H1 (cell line): ENCODE results near the gene RNF43. TPM values are rescaled to one million over a fixed set of nuclear protein-coding genes. Genes with fewer than 3 reads are reported as not detected.

Experiments used
- CTCF ChIA-PET: fragments of 300-600 bp; sonication (Branson Sonifier 250); formaldehyde crosslinking; loops from one replicate; lab custom pipeline; 2021; ENCODE audit not compliant: partially characterized antibody; lab: Charles Lee
- POLR2A ChIA-PET: fragments of 300-600 bp; sonication (Branson Sonifier 250); formaldehyde crosslinking; loops from one replicate; lab custom pipeline; 2021; ENCODE audit warnings: inconsistent platforms; ENCODE audit not compliant: partially characterized antibody; lab: Charles Lee
- DNase-seq, 2 experiments: peaks; one replicate each; pipeline versions ENCODE4 v3.0.0 to v3.0.0-alpha.2; 2010 to 2022; ENCODE audit warnings: low spot score in 2 of 2, low read depth in 1 of 2, mixed read lengths in 1 of 2
- FAIRE-seq: peaks from 2 replicates; lab custom pipeline; 2011; peaks lifted over from hg19 to GRCh38; lab: Jason Lieb, UNC
- H2AFZ ChIP-seq: 2 replicates; pipeline ENCODE4 v1.8.1; 2012; ENCODE audit warnings: low read length, inconsistent platforms
- H2AK5ac ChIP-seq: 2 replicates; pipeline ENCODE4 v1.6.1; 2013; ENCODE audit warnings: low read depth, low read length
- H2BK120ac ChIP-seq: replicated peaks from 2 replicates; pipeline ENCODE3; 2013; ENCODE audit warnings: low read depth, low read length, inconsistent platforms
- H2BK12ac ChIP-seq: 2 replicates; pipeline ENCODE4 v1.6.1; 2013; ENCODE audit warnings: low read depth, low read length
- H2BK15ac ChIP-seq: 2 replicates; pipeline ENCODE4 v1.6.1; 2013; ENCODE audit warnings: low read length
- H2BK20ac ChIP-seq: 2 replicates; pipeline ENCODE4 v1.6.1; 2013; ENCODE audit warnings: low read length
- H2BK5ac ChIP-seq: 2 replicates; pipeline ENCODE4 v1.6.1; 2013; ENCODE audit warnings: low read depth, low read length
- H3K14ac ChIP-seq: 2 replicates; pipeline ENCODE4 v1.6.1; 2013; ENCODE audit warnings: inconsistent platforms; ENCODE audit not compliant: insufficient read length
- H3K18ac ChIP-seq: 2 replicates; pipeline ENCODE4 v1.6.1; 2013; ENCODE audit warnings: low read length; ENCODE audit errors: extremely low read depth
- H3K23ac ChIP-seq: 2 replicates; pipeline ENCODE4 v1.6.1; 2013; ENCODE audit warnings: inconsistent platforms; ENCODE audit not compliant: insufficient read length
- H3K23me2 ChIP-seq: 2 replicates; pipeline ENCODE4 v1.6.1; 2013; ENCODE audit warnings: low read depth, low read length
- H3K27ac ChIP-seq: 2 replicates; pipeline ENCODE4 v1.6.1; 2011; ENCODE audit warnings: low read depth, low read length, inconsistent platforms
- H3K27me3 ChIP-seq, 4 experiments: replicated peaks in 1 of 4; 1 replicate in 1 of 4; 2 replicates in 3 of 4; pipeline versions ENCODE4 v1.6.1 to v1.8.1; 2011 to 2013; ENCODE audit warnings: low read length in 3 of 4, mild to moderate bottlenecking in 3 of 4, inconsistent platforms in 2 of 4, mixed read lengths in 2 of 4, moderate library complexity in 1 of 4; ENCODE audit not compliant: control insufficient read depth in 3 of 4, insufficient read depth in 3 of 4; ENCODE audit errors: extremely low read depth in 1 of 4
- H3K36me3 ChIP-seq, 4 experiments: 2 replicates each; pipeline versions ENCODE4 v1.6.1 to v1.8.1; 2011 to 2013; ENCODE audit warnings: mild to moderate bottlenecking in 4 of 4, low read length in 3 of 4, moderate library complexity in 2 of 4, control low read depth in 1 of 4, inconsistent platforms in 1 of 4; ENCODE audit not compliant: insufficient read depth in 4 of 4, control insufficient read depth in 2 of 4
- H3K4ac ChIP-seq: replicated peaks from 2 replicates; pipeline ENCODE3; 2013; ENCODE audit warnings: low read length, low read depth, mixed read lengths, inconsistent platforms; ENCODE audit not compliant: insufficient read length
- H3K4me1 ChIP-seq, 4 experiments: replicated peaks in 1 of 4; 1 replicate in 1 of 4; 2 replicates in 3 of 4; pipeline versions ENCODE4 v1.6.1 to v1.8.1; 2011 to 2013; ENCODE audit warnings: low read length in 3 of 4, inconsistent platforms in 2 of 4, mixed read lengths in 1 of 4; ENCODE audit not compliant: insufficient read depth in 4 of 4, control insufficient read depth in 3 of 4
- H3K4me2 ChIP-seq, 2 experiments: 2 replicates each; pipeline versions ENCODE4 v1.6.1 to v1.8.1; 2011 to 2013; ENCODE audit warnings: low read depth in 2 of 2, low read length in 2 of 2, control low read depth in 1 of 2, inconsistent platforms in 1 of 2, mild to moderate bottlenecking in 1 of 2; ENCODE audit not compliant: insufficient read depth in 1 of 2
- H3K4me3 ChIP-seq, 4 experiments: fragments of 200-600, 300-600 bp in 1 of 4; sonication (generic), shearing (Covaris generic), sonication (Bioruptor Twin) in 1 of 4; 2 replicates each; pipeline versions ENCODE4 v1.5.1 to v1.8.1; 2011 to 2016; ENCODE audit warnings: low read length in 4 of 4, low read depth in 3 of 4, control low read depth in 2 of 4, inconsistent platforms in 2 of 4, mild to moderate bottlenecking in 2 of 4, mixed read lengths in 1 of 4, moderate library complexity in 1 of 4; ENCODE audit not compliant: insufficient read depth in 2 of 4; ENCODE audit errors: extremely low read depth in 1 of 4
- H3K56ac ChIP-seq: replicated peaks from 2 replicates; pipeline ENCODE3; 2013; ENCODE audit warnings: low read depth, mild to moderate bottlenecking, mixed read lengths, low read length, inconsistent platforms; ENCODE audit not compliant: insufficient read length
- H3K79me1 ChIP-seq: 2 replicates; pipeline ENCODE4 v1.6.1; 2013; ENCODE audit warnings: low read depth, low read length, control low read depth
- H3K79me2 ChIP-seq, 2 experiments: 2 replicates each; pipeline versions ENCODE4 v1.6.1 to v1.8.1; 2012 to 2013; ENCODE audit warnings: low read length in 2 of 2, mild to moderate bottlenecking in 2 of 2, inconsistent platforms in 1 of 2; ENCODE audit not compliant: insufficient read depth in 2 of 2, control insufficient read depth in 1 of 2
- H3K9ac ChIP-seq, 4 experiments: replicated peaks in 1 of 4; 1 replicate in 1 of 4; 2 replicates in 3 of 4; pipeline versions ENCODE4 v1.6.1 to v1.8.1; 2011 to 2013; ENCODE audit warnings: low read depth in 3 of 4, low read length in 3 of 4, control low read depth in 2 of 4, mild to moderate bottlenecking in 2 of 4, moderate library complexity in 2 of 4, inconsistent platforms in 1 of 4; ENCODE audit errors: extremely low read depth in 1 of 4
- H3K9me3 ChIP-seq, 2 experiments: 2 replicates each; pipeline versions ENCODE4 v1.6.1 to v1.8.1; 2012 to 2013; ENCODE audit warnings: mild to moderate bottlenecking in 2 of 2, moderate library complexity in 2 of 2, control low read depth in 1 of 2, inconsistent platforms in 1 of 2, low read depth in 1 of 2, low read length in 1 of 2, mixed read lengths in 1 of 2; ENCODE audit not compliant: insufficient read depth in 2 of 2
- H4K20me1 ChIP-seq, 2 experiments: replicated peaks in 1 of 2; 2 replicates each; pipeline versions ENCODE3 to v1.8.1; 2011 to 2013; ENCODE audit warnings: inconsistent platforms in 2 of 2, low read length in 2 of 2, mild to moderate bottlenecking in 1 of 2; ENCODE audit not compliant: insufficient read depth in 2 of 2, control insufficient read depth in 1 of 2
- H4K5ac ChIP-seq: 2 replicates; pipeline ENCODE4 v1.6.1; 2013; ENCODE audit warnings: low read length, low read depth, mixed read lengths, inconsistent platforms; ENCODE audit not compliant: insufficient read length
- H4K8ac ChIP-seq: 2 replicates; pipeline ENCODE4 v1.8.0; 2013; ENCODE audit warnings: mild to moderate bottlenecking, moderate library complexity, low read length, inconsistent platforms; ENCODE audit not compliant: insufficient read depth; ENCODE audit errors: extremely low read depth
- H4K91ac ChIP-seq: replicated peaks from 2 replicates; pipeline ENCODE3; 2013; ENCODE audit warnings: low read length, mixed read lengths, inconsistent platforms; ENCODE audit not compliant: insufficient read length
- BACH1 ChIP-seq: IDR thresholded peaks from 2 replicates; pipeline ENCODE4 v1.6.1; 2012; ENCODE audit warnings: low read length, improper control_type of control experiment
- EP300 ChIP-seq, 2 experiments: IDR thresholded peaks; 1 replicate in 1 of 2; 2 replicates in 1 of 2; pipeline ENCODE4 v1.6.1; 2011 to 2012; ENCODE audit warnings: low read depth in 2 of 2, low read length in 2 of 2, mild to moderate bottlenecking in 2 of 2, borderline replicate concordance in 1 of 2, inconsistent platforms in 1 of 2, moderate library complexity in 1 of 2
- FOSL1 ChIP-seq: IDR thresholded peaks from 2 replicates; pipeline ENCODE4 v1.6.1; 2011; ENCODE audit warnings: mild to moderate bottlenecking, low read depth, low read length, moderate library complexity; ENCODE audit not compliant: insufficient read depth
- KDM4A ChIP-seq: IDR thresholded peaks from one replicate; pipeline ENCODE4 v1.7.1; 2012; ENCODE audit warnings: low read depth, mild to moderate bottlenecking, moderate library complexity, low read length, inconsistent platforms; ENCODE audit not compliant: severe bottlenecking
- MAX ChIP-seq: IDR thresholded peaks from 2 replicates; pipeline ENCODE4 v1.6.1; 2012; ENCODE audit warnings: inconsistent platforms
- WGBS, 2 experiments: shearing (Covaris generic) in 1 of 2; methylation state at CpG; one replicate each; pipeline versions ENCODE4 v1.1.6 to v1.1.7; 2013 to 2015; ENCODE audit warnings: low lambda C conversion rate in 2 of 2, mixed read lengths in 2 of 2, inconsistent platforms in 1 of 2, low coverage in 1 of 2, missing lambda C conversion rate in 1 of 2; ENCODE audit not compliant: insufficient replicate concordance in 2 of 2, insufficient coverage in 1 of 2, insufficient read length in 1 of 2; ENCODE audit errors: extremely low coverage in 1 of 2, missing lambda C conversion rate in 1 of 2; 5-methylcytosine and 5-hydroxymethylcytosine counted together
- polyA plus RNA-seq, 7 experiments: library from polyadenylated mRNA; depleted of rRNA in 3 of 7; stranded (reverse) in 5 of 7; unstranded in 2 of 7; fragments of >200 nt in 5 of 7; fragments of 200-250 nt in 2 of 7; gene quantifications; 1 replicate in 5 of 7; 2 replicates in 1 of 7; 4 replicates in 1 of 7; pipeline versions ENCODE4 v1.2.1 to v1.2.3, GENCODE V29; 2011 to 2013; ENCODE audit warnings: missing spikeins in 2 of 7, mixed read lengths in 2 of 7
- total RNA-seq: library from RNA; stranded (reverse); fragmentation: NEBNext Ultra II Directional; extraction: Animal tissue kit (Norgen Biotek cat#: 25700); gene quantifications from 2 replicates; pipeline ENCODE4 v1.2.1, GENCODE V29; 2021

RNF43 gene
- total and polyA plus RNA-seq, 2 of the 8 experiments (the other 6 are each of a cell fraction or from before 2014, with no cell fraction given), result 0.89 to 1.5 TPM

GRCh38 chr17:58387834-58388233 is 29.5 kb downstream of the RNF43 start:
- H3K4me3 ChIP-seq, result no peak overlapping the region
- H2BK120ac ChIP-seq, result no peak overlapping the region
- H2BK20ac ChIP-seq, result no peak overlapping the region
- peaks cover 3 to 18% (median 6%) of the 10 kb centered on the region in 4 experiments; a peak in 5 of 7 replicates for H3K4me1 ChIP-seq
- POLR2A ChIA-PET, result no interaction called here
- H4K91ac ChIP-seq, result no peak overlapping the region
- WGBS, 2 experiments, result 95% methylated on average over 1 of the region's 1 CpG; no CpG with 5 or more reads in 1 of the 2 experiments
- no peak overlapping the region; the same call in 1 of the 2 replicates for H2BK12ac ChIP-seq
- DNase-seq (no peak), FAIRE-seq (no peak)
- H3K23me2 ChIP-seq, result no peaks in the 10 kb centered on the region
- no peak overlapping the region for H4K8ac ChIP-seq
- H3K9ac ChIP-seq, result no peak overlapping the region
- no peaks in the 10 kb centered on the region for H4K20me1 ChIP-seq
- no peaks in the 10 kb centered on the region for H3K79me2 ChIP-seq
- H3K27ac ChIP-seq, result no peak overlapping the region
- no peak overlapping the region for H3K4ac ChIP-seq
- H4K5ac ChIP-seq, result no peak overlapping the region
- H2AK5ac ChIP-seq, result no peak overlapping the region
- no peaks in the 10 kb centered on the region for H3K79me1 ChIP-seq
- H3K56ac ChIP-seq, result no peak overlapping the region
- no peak overlapping the region for H3K23ac ChIP-seq
- H3K18ac ChIP-seq, result no peak overlapping the region
- no peaks in the 10 kb centered on the region for H3K36me3 ChIP-seq
- H3K9me3 ChIP-seq, result no peaks in the 10 kb centered on the region
- H2AFZ ChIP-seq, result no peak overlapping the region
- H2BK5ac ChIP-seq, result peak overlapping the region; percentile 2; the same call in 1 of the 2 replicates
- peak overlapping the region in 1 of 2 experiments; percentile 57; a peak in 1 of 4 replicates for H3K4me2 ChIP-seq
- CTCF ChIA-PET, result interaction anchor here (2.4 kb wide), 1 partner anchor 9 kb away, joined by 14 read pairs; no protein-coding TSS in a partner anchor
- no peak overlapping the region for H3K14ac ChIP-seq
- H3K27me3 ChIP-seq, result no peaks in the 10 kb centered on the region; a peak in 1 of 7 replicates
- no peak overlapping the region for H2BK15ac ChIP-seq
- TF ChIP-seq MAX (no peak), BACH1 (no peak), EP300 (IDR thresholded peaks at IDR 0.05; ENCODE audit: borderline replicate concordance in 1 of 2, low read depth in 2 of 2, low read length in 2 of 2) (no peak), KDM4A (no peak), FOSL1 (no peak)
